ENCODE measurements around the gene AADACL2.
"Not testable (repeated sequence)": the region's sequence is repeated elsewhere in the genome, so short reads cannot be mapped to it uniquely, and the experiment has no call there.

Gene AADACL2, protein sequence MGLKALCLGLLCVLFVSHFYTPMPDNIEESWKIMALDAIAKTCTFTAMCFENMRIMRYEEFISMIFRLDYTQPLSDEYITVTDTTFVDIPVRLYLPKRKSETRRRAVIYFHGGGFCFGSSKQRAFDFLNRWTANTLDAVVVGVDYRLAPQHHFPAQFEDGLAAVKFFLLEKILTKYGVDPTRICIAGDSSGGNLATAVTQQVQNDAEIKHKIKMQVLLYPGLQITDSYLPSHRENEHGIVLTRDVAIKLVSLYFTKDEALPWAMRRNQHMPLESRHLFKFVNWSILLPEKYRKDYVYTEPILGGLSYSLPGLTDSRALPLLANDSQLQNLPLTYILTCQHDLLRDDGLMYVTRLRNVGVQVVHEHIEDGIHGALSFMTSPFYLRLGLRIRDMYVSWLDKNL

DNA sequence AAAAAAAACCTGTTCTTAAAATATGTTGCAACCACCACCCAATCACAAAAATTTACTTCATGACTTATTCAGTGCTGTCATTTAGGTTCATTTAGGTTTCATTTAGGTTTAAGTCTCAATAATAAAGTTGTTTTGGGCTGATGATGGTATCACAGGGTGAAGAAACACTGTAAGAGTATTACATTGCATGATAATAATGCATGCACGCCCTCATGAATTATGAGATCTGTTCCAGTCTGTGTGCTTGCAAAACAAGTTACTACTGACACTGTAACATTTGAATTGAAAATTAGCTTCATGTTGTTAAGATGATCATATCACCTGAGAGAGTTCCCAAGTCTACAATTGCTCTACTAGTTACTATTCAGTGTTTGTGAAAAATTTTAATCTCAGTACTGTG lies at the start of gene AADACL2:
Gene AADACL2, plus strand, starts transcription at position 315 of the 400 bp plus-strand sequence. CDS start 109 bp downstream, outside the sequence.
- no peak for DNase-seq (ENCODE audit: low read depth)

DNA sequence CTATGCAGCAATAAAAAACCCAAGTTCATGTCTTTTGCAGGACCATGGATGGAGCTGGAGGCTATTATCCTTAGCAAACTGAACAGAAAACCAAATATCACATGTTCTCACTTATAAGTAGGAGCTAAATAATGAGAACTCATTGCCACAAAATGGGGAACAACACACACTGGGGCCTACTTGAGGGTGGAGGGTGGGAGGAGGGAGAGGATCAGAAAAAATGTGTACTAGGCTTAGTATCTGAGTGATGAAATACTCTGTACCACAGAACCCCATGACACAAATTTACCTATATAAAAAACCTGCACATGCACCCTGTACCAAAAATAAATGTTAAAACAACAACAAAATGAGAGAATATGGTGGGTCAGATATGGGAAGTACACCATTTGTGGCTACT lies 49.6 kb upstream of the AADACL2 start:
- no peak for DNase-seq (ENCODE audit: low read depth)

DNA sequence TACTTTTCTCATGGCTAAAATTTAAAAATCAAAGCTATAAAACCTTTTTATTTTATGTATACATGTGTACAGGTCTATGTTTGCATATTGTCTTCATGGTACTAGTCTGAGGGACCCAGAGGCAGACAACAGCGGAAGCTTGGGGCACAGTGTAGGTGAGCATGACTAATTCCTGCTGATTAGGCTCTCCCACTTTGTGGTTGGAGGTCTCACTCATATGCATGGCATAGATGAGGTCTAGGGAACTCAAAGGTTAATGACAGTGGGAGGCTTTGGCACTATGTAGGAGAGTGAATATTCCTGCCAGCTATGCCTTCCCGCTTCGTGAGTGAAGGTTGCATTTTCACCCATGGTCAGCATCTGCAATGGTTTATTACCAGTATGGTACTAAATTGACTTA lies 47.5 kb upstream of the AADACL2 start:
- DNase-seq (ENCODE audit: low read depth), result no peak

DNA sequence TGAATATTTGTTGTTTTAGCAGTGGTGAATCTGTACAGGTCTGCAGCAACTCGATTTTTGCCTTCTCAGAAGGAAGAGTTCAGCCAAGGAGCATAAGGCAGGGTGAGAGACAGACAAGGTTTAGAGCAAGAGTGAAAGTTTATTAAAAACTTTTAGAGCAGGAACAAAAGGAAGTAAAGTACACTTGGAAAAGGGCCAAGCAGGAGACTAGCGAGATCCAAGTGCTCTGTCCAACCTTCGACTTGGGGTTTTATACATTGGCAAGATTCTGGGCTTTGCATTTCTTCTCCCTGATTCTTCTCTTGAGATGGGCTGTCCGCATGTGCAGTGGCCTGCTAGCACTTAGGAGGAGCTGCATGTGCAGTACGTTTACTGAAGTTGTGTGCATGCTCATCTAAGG lies 46.7 kb upstream of the AADACL2 start:
- DNase-seq (ENCODE audit: low read depth), result no peak

DNA sequence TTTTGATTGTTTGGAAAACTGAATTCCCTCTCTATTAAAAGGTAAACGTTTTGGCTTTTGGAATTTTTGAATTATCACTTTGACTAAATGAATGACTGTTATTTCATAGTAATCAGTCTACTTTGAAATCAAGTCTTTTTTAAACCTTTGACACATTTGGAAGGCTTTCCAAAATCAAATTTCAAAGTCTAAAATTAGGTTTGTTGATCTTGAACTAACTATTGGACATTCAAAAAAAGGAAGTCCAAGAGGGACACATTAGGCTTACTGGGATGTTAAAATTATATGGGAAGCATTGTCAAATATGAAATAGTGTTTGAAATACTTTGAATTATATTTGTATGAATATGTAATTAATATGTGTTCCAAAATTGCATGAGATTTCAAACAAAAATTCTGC lies 45.2 kb upstream of the AADACL2 start:
- DNase-seq (ENCODE audit: low read depth), result no peak

DNA sequence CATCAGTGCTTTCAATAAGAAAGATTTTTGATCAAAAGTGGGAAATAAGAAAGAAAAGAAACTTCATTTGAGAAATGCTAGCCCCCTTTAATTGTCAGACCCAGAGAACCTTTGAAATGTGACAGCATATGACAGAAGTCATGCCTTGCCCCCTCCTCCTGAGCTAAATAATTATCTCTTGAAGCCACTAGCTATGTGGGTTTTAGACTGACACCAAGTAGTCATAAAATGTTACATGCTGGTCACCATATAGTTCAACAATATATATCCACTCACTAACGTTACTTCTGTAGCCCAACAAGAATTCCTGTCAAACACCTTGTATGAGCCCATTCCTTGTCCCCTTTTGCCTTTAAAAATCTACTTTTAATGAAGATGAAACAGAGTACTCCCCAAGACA lies 43.1 kb upstream of the AADACL2 start:
- no peak for DNase-seq (ENCODE audit: low read depth)

DNA sequence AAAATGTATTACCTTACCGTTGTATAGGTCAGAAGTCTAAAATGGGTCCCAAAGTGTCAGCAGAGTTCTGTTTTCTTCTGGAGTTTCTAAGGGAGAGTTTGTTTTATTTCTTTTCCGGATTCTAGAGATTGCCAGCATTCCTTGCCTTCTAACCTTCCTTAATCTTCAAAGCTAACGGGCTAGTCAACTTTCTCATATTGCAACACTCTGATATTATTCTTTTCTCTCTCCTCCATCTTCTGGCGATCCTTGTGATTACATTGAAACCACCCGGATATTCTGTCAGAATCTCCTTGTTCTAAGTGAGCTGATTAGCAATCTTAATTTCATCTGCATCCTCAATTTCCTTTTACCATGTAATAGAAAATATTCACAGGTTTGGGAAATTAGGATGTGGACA lies 36.2 kb upstream of the AADACL2 start:
- DNase-seq (ENCODE audit: low read depth), result no peak

DNA sequence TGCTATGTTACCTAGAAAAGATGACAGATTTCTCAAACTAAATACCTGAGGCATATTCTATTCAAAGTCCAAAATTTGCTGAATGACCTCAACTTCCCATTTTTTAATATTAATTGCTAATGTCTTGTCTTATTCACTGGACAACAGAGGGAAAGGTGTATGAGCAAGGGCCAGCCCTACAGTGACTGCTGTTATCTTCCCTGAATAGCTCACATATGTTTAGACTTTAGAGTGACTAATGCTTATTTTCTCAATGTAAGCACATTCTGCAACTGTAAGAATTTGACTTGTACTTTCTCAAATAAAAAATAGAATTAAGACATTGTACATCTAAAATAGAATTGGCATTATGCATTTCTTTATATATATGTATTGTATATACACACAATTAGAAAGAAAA lies 26.5 kb upstream of the AADACL2 start:
- DNase-seq (ENCODE audit: low read depth), result no peak

DNA sequence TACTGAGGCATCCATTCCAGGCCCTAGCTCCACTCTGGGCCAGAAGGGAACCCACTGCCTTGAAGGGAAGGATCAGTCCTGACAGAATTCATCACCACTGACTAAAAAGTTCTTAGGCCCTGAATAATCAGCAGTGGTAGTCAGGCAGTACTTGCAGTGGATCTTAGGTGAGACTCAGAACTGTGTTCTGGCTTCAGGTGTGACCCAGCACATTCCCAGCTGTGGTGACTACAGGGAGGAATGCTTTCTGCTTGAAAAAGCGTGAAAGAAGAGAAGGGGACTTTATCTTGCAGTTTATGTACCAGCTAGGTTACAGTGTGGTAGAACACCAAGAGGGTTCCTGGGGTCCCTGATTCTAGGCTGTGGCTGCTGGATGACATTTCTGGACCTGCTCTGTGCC lies 24.9 kb upstream of the AADACL2 start:
- DNase-seq (ENCODE audit: low read depth), result no peak

DNA sequence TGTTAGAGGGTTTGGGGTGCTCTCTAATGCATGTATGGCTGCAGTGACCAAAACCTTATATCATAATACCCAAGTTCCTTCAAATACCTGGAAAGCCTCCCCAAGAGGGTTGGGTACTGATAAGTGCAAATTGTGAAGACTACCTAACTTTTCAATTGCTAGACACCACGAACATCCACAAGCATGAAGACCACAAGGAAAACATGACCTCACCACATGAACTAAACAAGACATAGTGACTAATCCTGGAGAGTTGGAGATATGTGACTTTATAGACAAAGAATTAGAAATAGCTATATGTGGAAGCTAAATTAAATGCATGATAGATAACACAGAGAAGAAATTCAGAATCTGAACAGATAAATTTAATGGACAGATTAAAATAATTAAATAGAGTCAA lies 23.9 kb upstream of the AADACL2 start:
- DNase-seq (ENCODE audit: low read depth), result no peak

DNA sequence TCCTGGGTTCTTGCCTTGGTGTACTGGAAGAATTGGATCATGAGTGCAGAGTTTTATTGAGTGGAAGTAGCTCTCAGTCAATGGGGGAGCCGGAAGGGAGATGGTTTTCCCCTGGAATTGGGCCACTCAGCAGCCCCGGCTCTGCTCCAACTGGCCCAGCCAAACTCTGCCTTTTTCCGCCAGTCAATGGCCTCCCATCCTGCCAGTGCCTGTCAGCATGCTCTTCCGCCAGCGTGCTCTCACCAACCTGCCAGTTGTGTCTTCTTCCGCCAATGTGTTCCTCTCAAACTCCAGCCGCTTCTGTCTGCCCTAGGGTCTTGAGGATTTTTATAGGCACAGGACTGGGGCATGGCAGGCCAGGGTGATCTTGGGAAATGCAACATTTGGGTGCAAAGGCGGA lies 12.4 kb upstream of the AADACL2 start:
- no peak for DNase-seq (ENCODE audit: low read depth)

DNA sequence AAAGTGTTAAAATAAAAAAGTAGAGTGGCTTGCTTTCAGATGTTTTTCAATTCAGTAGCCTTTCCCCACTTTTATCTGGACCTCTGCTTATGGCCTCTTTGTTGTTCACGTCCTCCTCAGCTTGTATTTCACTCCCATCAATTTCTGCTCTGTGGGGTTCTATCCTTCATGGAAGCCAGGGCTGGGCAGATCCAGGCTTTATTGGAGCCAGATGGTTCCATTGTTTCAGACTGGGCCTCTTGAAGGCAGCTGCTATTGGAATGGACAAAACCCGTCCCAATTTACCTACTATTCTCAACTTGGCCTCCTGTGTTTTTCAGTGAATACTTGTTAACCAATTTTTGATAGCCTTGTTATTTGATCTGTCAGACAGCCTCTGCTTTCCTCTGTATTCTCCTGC lies 10.9 kb upstream of the AADACL2 start:
- no peak for DNase-seq (ENCODE audit: low read depth)

DNA sequence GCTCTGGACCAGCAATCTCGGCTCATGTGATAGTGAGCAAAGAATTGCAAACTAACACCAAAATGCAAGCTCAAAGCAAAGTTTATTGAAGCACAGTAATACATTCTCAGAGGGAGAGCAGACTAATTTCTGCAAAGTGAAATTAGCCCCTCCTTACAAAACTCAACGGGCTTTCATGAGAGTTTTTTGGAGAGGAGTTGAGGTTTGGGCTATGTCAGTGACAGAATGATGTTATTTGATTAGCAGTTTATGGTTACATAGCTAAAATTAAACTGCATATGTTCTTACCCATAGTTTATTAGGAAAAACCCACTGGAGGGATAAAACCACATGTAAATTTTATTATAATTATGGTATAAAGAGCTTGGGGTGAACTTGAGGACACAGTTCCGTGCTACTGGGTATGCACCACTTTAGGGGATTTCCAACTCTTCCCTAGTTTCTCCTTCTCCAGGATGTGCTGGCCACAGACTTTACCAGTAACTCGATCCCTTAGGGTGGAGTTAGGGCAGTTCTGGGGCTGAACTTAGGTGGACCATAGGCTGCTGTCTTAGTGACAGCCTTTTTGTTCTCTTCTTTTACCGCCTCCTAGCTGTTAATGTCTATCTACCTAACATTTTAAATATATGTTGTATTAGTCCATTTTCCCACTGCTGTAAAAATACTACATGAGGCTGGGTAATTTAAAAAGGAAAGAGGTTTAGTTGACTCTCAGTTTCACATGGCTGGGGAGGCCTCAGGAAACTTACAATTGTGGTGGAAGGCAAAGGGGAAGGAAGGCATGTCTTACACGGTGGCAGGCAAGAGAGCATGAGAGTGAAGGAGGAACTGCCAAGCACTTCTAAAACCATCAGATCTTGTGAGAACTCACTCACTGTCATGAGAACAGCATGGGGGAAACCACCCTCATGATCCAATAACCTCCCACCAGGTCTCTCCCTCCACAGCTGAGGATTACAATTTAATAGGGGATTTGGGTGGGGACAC lies 8.9 kb upstream of the AADACL2 start:
- DNase-seq (ENCODE audit: low read depth), result no peak

DNA sequence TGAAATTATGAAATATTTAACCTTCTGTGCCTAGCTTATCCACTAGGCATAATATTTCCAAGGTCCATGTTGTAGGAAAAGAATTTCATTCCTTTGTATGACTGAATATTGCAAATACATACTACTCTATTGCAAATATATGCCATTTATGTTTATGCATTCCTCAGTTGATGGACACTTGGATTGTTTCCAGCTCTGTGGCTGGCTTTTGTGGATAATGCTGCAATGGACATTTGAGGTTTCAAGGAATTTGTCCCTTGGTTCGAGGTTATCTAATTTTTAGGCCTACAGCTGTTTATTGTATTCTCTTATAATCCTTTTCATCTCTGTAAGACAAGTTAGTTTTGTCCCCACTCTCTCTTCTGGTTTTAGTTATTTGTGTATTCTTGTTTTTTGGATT lies 7.7 kb upstream of the AADACL2 start:
- DNase-seq (ENCODE audit: low read depth), result no peak

DNA sequence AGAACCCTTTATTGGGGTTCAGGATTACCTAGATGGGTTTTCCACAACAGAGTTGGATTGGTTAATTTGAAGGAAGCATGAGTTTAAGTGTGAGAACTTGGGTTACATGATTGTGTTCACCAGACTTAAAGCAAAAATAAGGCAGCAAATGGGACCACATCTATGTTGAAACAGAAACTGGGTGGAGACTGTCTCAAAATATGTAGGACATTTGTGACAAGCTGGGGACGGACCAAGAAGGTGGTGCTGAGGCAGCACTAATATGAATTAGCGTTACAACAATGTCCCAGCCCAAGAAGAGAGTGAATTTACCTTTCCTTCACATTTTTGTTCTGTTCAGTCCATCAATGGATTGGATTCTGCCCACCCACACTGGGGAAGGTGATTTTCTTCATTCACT lies 866 bp upstream of the AADACL2 start:
- no peak for DNase-seq (ENCODE audit: low read depth)

DNA sequence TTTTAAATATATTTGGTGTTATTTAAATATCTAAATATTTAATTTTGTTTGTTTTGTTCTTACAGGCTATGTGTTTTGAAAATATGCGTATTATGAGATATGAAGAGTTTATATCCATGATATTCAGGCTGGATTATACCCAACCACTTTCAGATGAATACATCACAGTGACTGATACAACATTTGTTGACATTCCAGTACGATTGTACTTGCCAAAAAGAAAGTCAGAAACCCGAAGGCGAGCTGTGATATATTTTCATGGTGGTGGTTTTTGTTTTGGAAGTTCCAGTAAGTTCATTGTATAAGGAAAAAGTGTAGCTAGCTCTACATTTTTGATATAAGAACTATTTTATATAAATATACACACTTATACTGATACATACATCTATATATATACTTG lies 6.9 kb downstream of the AADACL2 start:
- DNase-seq (ENCODE audit: low read depth), result no peak

DNA sequence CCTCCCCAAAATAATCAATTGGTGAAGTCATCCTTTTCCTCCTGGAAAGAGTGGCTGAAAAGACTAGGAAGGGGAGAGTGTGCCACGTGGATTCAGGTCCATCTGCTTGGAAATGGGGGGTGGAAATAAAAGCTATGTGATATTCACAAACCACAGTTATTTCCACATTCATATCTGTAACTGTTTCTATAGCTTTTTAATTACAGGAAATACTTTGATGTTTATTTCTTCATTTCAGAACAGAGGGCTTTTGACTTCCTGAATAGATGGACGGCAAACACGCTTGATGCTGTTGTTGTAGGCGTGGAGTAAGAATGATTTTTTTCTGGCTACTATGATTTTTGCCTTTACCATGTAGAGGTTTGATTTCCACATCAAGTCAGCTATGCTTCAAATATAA lies 10.1 kb downstream of the AADACL2 start:
- DNase-seq (ENCODE audit: low read depth), result no peak

DNA sequence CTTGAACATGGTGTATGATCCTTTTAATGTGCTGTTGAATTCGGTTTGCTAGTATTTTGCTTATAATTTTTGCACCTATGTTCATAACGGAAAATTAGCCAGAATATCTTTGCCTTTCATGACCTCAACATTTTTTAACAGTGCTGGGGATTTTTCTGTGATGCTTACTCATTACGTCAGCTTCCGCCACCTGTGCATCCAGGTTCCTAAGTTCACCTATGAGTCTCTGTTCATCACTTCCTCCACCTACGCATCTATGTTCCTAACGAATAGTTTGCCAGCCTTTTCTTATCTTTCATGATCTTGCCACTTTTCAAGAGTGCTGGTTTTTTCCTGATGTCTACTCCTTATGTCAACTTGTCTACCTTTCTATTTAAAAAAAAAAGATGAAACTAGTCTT lies 16.5 kb downstream of the AADACL2 start:
- DNase-seq (ENCODE audit: low read depth), result no peak

DNA sequence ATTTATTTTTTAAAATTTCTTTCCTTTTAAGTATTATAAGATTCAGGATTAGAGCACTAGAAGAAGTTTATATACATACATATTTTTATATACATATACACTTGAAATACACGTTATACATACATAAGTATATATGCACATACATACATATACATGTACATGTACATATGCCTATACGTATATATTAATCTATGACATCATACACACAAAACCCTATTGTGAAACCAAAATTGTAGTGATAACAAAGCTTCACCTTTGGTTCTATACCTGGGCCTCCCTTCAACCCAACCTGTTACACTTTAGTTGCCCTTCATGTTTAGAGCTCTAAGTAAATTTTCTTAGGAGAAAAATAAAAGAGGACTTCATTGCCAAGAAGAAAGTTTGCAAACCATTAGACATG lies 17.0 kb downstream of the AADACL2 start:
- DNase-seq (ENCODE audit: low read depth), result no peak

DNA sequence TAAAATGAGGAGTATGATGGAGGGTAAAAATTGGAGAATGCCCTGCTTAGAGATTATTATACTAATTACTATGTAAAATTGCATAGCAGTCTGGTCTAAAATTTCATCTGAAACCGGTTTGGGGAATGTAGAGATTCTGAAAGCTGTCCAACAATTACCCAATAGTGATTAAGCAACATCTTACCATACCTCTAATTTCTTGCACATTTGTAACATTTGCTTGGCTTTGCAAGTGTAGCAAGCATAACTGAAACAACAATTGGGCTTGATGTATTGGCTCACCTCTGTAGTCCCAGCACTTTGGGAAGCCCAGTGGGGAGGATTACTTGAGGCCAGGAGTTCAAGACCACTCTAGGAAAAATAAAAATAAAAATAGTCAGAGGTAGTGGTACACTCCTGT lies 17.4 kb downstream of the AADACL2 start:
- no peak for DNase-seq (ENCODE audit: low read depth)

DNA sequence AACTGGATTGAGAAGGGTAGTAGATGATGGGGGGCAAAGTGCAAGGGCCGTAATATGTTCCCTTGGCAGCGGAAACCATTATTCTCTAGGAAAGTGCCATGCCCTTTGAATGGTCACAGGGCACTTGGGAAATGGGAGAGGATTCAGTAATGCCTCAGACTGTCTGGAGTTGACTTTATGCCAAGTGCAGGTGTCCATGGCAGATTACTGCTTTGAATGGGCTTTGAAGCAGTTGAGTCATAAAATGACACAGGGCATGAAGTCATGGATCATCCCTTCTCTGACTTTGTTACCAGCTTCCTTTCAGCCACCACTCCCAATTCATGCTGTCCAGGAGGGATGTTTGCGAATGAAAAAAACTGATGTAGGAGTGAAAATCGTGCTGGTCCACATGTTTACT lies 20.1 kb downstream of the AADACL2 start:
- DNase-seq (ENCODE audit: low read depth), result no peak

DNA sequence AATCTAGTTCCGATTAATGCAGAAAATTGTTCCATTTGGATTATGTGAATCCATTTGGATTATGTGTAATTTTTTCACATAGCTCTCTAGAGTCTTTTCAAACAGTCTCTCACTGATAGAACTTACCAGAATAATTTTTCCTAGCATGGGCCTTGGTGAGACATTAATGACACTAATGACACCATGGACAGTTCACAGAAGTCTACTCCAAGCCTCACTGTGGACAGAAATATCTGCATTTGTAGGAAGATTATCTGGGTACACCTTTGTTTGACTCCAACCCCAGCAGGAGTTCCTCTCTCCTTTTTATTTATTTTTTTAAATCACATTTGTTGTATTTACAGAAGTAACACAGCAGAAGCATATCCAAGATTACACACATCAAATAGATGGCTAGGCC lies 27.9 kb downstream of the AADACL2 start:
- DNase-seq (ENCODE audit: low read depth), result no peak

DNA sequence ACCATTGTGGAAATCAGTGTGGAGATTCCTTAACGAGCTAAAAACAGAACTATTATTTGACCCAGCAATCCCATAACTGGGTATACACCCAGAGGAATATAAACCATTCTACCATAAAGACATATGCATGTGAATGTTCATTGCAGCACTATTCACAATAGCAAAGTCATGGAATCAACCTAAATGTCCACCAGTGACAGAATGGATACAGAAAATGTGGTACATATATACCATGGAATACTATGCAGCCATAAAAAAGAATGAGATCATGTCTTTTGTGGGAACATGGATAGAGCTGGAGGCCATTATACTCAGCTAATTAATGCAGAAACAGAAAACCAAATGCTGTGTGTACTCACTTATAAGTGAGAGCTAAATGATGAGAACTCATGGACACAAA lies 31.0 kb downstream of the AADACL2 start:
- not testable (repeated sequence) for DNase-seq (ENCODE audit: low read depth)

All from activated T-cell treated with anti-CD3 and anti-CD28 coated beads for 24 hours (primary cell).